ENCODE measurements around the gene CSPG4. TPM values are rescaled to one million over a fixed set of nuclear protein-coding genes. Genes with fewer than 3 reads are reported as not detected.
A peak's percentile ranks its signal among the peaks of the same experiment; 100 is the strongest.

Gene CSPG4
- total and polyA plus RNA-seq, 9 of the 15 experiments (the other 6 are each of a cell fraction or from before 2014, with no cell fraction given): under 0.01 to 0.07 (median 0.04) TPM; not detected in 5

DNA sequence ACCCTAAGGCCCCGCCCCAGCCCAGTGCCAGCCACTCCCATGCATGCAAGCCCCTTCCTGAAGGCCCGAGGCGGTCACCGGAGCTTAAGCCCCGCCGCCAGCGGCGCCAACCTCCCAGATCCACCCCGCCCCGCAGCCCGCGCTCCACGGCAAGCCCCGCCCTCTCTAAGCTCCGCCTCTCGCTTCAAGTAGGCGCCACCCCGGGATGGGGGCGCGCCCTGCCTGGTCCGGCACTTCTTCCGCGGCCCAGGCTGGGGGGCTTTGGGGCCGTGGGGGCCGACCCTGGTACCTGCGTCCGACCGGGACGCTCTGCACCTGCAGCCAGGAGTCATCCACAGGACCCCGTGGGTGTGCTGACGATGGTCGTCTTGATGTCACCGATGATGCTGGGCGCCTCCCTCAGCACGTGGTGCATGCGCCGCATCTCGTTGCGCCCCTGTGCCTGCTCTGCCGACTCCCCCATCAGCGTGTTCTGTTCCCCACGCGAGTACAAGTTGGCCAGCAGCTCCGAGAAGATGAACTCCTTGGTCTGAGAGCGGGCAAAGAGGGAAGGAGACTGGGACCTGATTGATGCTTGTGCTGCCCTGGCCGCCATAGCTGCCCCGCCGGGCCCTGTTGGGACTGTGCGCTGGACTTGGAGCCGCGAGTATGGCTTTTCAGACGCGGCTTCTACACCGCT is 26.1 kb upstream of the CSPG4 start (continued):
- TF ChIP-seq ZBTB17 (CRISPR knock-in tag; IDR thresholded peaks at IDR 0.05): no peak
- TF ChIP-seq POLR2G (IDR thresholded peaks at IDR 0.05; ENCODE audit: low read depth, low read length): peak; percentile 74
- TF ChIP-seq STAT5A (IDR thresholded peaks at IDR 0.05; ENCODE audit: borderline replicate concordance, low read length): no peak
- TF ChIP-seq ZNF232 (CRISPR knock-in tag; IDR thresholded peaks at IDR 0.05): peak; percentile 73; the same call in 1 of the 2 replicates
- no peak for TF ChIP-seq ZBTB43 (CRISPR knock-in tag; IDR thresholded peaks at IDR 0.05)
- TF ChIP-seq, protein P1, sequence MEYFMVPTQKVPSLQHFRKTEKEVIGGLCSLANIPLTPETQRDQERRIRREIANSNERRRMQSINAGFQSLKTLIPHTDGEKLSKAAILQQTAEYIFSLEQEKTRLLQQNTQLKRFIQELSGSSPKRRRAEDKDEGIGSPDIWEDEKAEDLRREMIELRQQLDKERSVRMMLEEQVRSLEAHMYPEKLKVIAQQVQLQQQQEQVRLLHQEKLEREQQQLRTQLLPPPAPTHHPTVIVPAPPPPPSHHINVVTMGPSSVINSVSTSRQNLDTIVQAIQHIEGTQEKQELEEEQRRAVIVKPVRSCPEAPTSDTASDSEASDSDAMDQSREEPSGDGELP (CRISPR knock-in tag; IDR thresholded peaks at IDR 0.05; ENCODE audit: borderline replicate concordance): peak; percentile 50; the same call in 1 of the 2 replicates
- TF ChIP-seq, protein P2, sequence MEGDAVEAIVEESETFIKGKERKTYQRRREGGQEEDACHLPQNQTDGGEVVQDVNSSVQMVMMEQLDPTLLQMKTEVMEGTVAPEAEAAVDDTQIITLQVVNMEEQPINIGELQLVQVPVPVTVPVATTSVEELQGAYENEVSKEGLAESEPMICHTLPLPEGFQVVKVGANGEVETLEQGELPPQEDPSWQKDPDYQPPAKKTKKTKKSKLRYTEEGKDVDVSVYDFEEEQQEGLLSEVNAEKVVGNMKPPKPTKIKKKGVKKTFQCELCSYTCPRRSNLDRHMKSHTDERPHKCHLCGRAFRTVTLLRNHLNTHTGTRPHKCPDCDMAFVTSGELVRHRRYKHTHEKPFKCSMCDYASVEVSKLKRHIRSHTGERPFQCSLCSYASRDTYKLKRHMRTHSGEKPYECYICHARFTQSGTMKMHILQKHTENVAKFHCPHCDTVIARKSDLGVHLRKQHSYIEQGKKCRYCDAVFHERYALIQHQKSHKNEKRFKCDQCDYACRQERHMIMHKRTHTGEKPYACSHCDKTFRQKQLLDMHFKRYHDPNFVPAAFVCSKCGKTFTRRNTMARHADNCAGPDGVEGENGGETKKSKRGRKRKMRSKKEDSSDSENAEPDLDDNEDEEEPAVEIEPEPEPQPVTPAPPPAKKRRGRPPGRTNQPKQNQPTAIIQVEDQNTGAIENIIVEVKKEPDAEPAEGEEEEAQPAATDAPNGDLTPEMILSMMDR (IDR thresholded peaks at IDR 0.05 in 2 of 3, conservative IDR thresholded peaks at IDR 0.05 in 1 of 3; ENCODE audit: insufficient read depth in 2 of 3, low read depth in 1 of 3, low read length in 3 of 3): no peak
- no peak for TF ChIP-seq MIER1 (IDR thresholded peaks at IDR 0.05; ENCODE audit: low read depth)
- no peak for TF ChIP-seq ZNF551 (CRISPR knock-in tag; IDR thresholded peaks at IDR 0.05)
- no peak for TF ChIP-seq TCFL5 (CRISPR knock-in tag; conservative IDR thresholded peaks at IDR 0.05)
- TF ChIP-seq ZNF184 (CRISPR knock-in tag; IDR thresholded peaks at IDR 0.05): no peak
- TF ChIP-seq, protein P3, sequence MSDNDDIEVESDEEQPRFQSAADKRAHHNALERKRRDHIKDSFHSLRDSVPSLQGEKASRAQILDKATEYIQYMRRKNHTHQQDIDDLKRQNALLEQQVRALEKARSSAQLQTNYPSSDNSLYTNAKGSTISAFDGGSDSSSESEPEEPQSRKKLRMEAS (CRISPR knock-in tag; IDR thresholded peaks at IDR 0.05): peak; percentile 100
- no peak for TF ChIP-seq KDM4B (IDR thresholded peaks at IDR 0.05; ENCODE audit: borderline replicate concordance in 2 of 2, low read depth in 1 of 2)
- 0 out of 2 replicates have a peak, but pooled peaks have one; percentile 68 for TF ChIP-seq ZFP91 (CRISPR knock-in tag; IDR thresholded peaks at IDR 0.05)
- TF ChIP-seq, protein P4, sequence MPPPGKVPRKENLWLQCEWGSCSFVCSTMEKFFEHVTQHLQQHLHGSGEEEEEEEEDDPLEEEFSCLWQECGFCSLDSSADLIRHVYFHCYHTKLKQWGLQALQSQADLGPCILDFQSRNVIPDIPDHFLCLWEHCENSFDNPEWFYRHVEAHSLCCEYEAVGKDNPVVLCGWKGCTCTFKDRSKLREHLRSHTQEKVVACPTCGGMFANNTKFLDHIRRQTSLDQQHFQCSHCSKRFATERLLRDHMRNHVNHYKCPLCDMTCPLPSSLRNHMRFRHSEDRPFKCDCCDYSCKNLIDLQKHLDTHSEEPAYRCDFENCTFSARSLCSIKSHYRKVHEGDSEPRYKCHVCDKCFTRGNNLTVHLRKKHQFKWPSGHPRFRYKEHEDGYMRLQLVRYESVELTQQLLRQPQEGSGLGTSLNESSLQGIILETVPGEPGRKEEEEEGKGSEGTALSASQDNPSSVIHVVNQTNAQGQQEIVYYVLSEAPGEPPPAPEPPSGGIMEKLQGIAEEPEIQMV (tag; conservative IDR thresholded peaks at IDR 0.05; ENCODE audit: low read depth): peak; percentile 34; the same call in 1 of the 2 replicates
- no peak for TF ChIP-seq HNRNPK (IDR thresholded peaks at IDR 0.05; ENCODE audit: low read depth, low read length, poor library complexity, severe bottlenecking)
